ENCODE data around the gene RAPGEF4.

RAPGEF4 gene

DNA sequence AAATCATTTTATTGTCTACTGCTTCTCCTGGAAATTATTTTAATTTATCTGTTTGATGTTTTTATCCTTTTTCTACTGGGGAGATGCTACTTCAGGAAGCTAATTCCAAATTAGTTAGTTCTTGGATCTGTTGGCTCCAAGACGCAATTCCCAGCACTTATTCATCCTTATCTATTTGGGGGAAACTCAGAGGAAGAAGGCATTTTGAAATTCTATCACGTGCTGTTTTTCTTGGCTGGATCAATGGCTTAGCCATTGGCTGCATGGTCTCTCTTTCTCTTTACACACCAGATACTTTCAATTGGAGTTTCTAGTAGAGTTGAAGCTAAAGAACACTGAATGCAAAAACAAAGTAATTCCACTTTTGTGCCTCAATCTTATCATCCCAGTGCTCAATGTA, 98.3 kb downstream of the RAPGEF4 start:
- no peak for TF ChIP-seq TAF1 (IDR thresholded peaks at IDR 0.05; ENCODE audit: borderline replicate concordance, insufficient read depth, low read length)

DNA sequence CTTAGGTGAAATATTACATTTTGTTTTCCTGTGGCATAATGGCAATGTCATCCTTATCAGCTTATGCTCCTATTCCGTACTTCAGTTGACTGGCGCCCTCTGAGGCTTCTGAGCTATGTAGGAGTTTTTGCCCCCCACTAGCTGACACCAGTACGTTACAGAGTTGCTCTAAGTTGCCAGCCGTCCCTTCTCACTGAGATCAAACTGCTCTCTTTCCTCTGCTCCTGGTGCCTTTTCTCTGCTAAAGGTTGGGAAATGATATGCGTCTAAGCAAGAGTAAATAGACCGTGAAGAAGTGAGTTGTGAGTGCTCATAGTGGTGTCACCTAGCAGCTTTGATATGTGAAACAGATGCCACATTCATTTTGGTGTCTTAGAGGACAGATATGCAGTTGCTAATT, 99.2 kb downstream of the RAPGEF4 start:
- TF ChIP-seq FOXP2 (optimal IDR thresholded peaks at IDR 0.05; ENCODE audit: borderline replicate concordance, extremely low read depth, extremely low read length, insufficient read depth) = no peak
- TF ChIP-seq POLR2AphosphoS5 (IDR thresholded peaks at IDR 0.05; ENCODE audit: low read depth, low read length) = no peak
- TF ChIP-seq, protein P1, sequence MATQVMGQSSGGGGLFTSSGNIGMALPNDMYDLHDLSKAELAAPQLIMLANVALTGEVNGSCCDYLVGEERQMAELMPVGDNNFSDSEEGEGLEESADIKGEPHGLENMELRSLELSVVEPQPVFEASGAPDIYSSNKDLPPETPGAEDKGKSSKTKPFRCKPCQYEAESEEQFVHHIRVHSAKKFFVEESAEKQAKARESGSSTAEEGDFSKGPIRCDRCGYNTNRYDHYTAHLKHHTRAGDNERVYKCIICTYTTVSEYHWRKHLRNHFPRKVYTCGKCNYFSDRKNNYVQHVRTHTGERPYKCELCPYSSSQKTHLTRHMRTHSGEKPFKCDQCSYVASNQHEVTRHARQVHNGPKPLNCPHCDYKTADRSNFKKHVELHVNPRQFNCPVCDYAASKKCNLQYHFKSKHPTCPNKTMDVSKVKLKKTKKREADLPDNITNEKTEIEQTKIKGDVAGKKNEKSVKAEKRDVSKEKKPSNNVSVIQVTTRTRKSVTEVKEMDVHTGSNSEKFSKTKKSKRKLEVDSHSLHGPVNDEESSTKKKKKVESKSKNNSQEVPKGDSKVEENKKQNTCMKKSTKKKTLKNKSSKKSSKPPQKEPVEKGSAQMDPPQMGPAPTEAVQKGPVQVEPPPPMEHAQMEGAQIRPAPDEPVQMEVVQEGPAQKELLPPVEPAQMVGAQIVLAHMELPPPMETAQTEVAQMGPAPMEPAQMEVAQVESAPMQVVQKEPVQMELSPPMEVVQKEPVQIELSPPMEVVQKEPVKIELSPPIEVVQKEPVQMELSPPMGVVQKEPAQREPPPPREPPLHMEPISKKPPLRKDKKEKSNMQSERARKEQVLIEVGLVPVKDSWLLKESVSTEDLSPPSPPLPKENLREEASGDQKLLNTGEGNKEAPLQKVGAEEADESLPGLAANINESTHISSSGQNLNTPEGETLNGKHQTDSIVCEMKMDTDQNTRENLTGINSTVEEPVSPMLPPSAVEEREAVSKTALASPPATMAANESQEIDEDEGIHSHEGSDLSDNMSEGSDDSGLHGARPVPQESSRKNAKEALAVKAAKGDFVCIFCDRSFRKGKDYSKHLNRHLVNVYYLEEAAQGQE (IDR thresholded peaks at IDR 0.05; ENCODE audit: insufficient read depth in 1 of 2, low read depth in 2 of 2, low read length in 2 of 2) = no peak
- TF ChIP-seq SIN3A (IDR thresholded peaks at IDR 0.05; ENCODE audit: borderline replicate concordance, insufficient read depth, low read length) = no peak
- TF ChIP-seq TAF1 (IDR thresholded peaks at IDR 0.05; ENCODE audit: borderline replicate concordance, insufficient read depth, low read length) = no peak

DNA sequence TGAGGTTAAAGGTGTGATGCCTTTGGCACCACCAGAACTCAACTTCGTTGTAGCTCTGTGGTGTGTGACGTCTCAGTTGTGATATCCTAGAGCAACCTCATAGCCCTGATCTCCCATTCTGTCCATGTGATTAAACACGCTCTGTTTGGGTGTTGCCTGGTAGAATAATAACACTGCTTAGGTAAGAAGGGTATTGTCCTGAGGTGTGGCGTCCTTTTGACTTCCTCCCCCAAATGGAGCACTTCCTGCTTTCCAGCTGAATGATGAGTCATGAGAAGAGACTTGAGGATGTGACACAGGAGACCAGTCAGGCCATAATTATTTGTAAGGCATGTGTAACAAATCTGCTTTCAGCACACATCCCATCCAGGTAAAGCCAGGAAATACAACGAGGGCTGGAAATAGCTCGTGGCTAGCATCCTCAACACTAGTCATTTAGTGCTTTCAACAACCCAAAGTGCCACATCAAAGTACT, 100.7 kb downstream of the RAPGEF4 start:
- TF ChIP-seq SIN3A (IDR thresholded peaks at IDR 0.05; ENCODE audit: borderline replicate concordance, insufficient read depth, low read length) = no peak
- no peak for TF ChIP-seq FOXP2 (optimal IDR thresholded peaks at IDR 0.05; ENCODE audit: borderline replicate concordance, extremely low read depth, extremely low read length, insufficient read depth)
- TF ChIP-seq POLR2AphosphoS5 (IDR thresholded peaks at IDR 0.05; ENCODE audit: low read depth, low read length) = no peak
- TF ChIP-seq, protein P1 (IDR thresholded peaks at IDR 0.05; ENCODE audit: insufficient read depth in 1 of 2, low read depth in 2 of 2, low read length in 2 of 2) = no peak
- TF ChIP-seq TAF1 (IDR thresholded peaks at IDR 0.05; ENCODE audit: borderline replicate concordance, insufficient read depth, low read length) = no peak

DNA sequence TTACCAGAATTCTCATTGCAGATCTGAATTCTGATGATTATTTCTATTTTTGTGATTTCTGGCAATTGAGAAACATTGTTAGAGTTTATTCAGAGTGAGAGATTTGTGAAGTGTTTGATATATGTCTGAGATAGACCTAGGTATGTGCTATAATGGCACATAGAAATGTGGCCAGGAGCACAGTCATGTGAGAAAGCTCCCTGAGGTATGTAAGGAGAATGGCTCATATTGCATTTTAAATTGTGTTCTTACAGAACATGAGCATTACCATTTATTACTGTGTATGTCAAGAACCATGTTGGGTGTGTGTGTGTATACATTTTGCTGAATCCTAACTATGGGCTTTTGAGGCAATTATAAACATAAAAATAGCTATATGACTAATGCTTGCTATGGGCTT, 101.2 kb downstream of the RAPGEF4 start:
- TF ChIP-seq SIN3A (IDR thresholded peaks at IDR 0.05; ENCODE audit: borderline replicate concordance, insufficient read depth, low read length) (no peak), POLR2AphosphoS5 (IDR thresholded peaks at IDR 0.05; ENCODE audit: low read depth, low read length) (no peak), FOXP2 (optimal IDR thresholded peaks at IDR 0.05; ENCODE audit: borderline replicate concordance, extremely low read depth, extremely low read length, insufficient read depth) (no peak), TAF1 (IDR thresholded peaks at IDR 0.05; ENCODE audit: borderline replicate concordance, insufficient read depth, low read length) (no peak)
- TF ChIP-seq, protein P1 (IDR thresholded peaks at IDR 0.05; ENCODE audit: insufficient read depth in 1 of 2, low read depth in 2 of 2, low read length in 2 of 2) = no peak

DNA sequence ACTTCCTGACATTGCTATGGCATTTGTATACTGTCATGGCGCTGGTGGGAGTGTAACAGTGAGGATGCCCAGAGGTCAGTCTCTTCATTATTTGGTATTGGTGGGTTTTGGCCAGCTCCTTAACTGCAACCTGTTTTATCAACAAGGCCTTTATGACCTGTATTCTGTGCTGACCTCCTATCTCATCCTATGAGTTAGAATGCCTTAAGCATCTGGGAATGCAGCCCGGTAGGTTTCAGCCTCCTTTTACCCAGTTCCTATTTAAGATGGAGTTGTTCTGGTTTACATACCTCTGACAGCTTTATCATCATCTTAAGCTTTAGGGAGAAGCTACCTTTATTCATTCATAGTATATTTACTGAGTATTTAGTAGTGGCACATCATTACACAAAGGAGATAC, 103.8 kb downstream of the RAPGEF4 start:
- TF ChIP-seq, protein P1 (IDR thresholded peaks at IDR 0.05; ENCODE audit: insufficient read depth in 1 of 2, low read depth in 2 of 2, low read length in 2 of 2) = no peak
- no peak for TF ChIP-seq TAF1 (IDR thresholded peaks at IDR 0.05; ENCODE audit: borderline replicate concordance, insufficient read depth, low read length)
- TF ChIP-seq SIN3A (IDR thresholded peaks at IDR 0.05; ENCODE audit: borderline replicate concordance, insufficient read depth, low read length) = no peak
- no peak for TF ChIP-seq FOXP2 (optimal IDR thresholded peaks at IDR 0.05; ENCODE audit: borderline replicate concordance, extremely low read depth, extremely low read length, insufficient read depth)
- TF ChIP-seq POLR2AphosphoS5 (IDR thresholded peaks at IDR 0.05; ENCODE audit: low read depth, low read length) = no peak
